ENCODE data around the gene ADGRL2. TPM values are rescaled to one million over a fixed set of nuclear protein-coding genes. Genes with fewer than 3 reads are reported as not detected.
"Not testable (repeated sequence)": the region's sequence is repeated elsewhere in the genome, so short reads cannot be mapped to it uniquely, and the experiment has no call there.

The ADGRL2 gene
- total RNA-seq, 3 donors from 2014 or later: 4.5 to 31.7 (median 9.2) TPM

- no peaks in the 10 kb centered on the region for H3K36me3 ChIP-seq (ENCODE audit: low read depth)
- no peak overlapping the region for H3K4me3 ChIP-seq
- intact Hi-C loops (cut with DNase I, micrococcal nuclease): no loop called here
- H3K4me1 ChIP-seq (ENCODE audit: low read depth): no peaks in the 10 kb centered on the region
- DNase-seq (no peak), ATAC-seq (no peak)
- H3K9me3 ChIP-seq: no peaks in the 10 kb centered on the region
- TF ChIP-seq, protein P1, sequence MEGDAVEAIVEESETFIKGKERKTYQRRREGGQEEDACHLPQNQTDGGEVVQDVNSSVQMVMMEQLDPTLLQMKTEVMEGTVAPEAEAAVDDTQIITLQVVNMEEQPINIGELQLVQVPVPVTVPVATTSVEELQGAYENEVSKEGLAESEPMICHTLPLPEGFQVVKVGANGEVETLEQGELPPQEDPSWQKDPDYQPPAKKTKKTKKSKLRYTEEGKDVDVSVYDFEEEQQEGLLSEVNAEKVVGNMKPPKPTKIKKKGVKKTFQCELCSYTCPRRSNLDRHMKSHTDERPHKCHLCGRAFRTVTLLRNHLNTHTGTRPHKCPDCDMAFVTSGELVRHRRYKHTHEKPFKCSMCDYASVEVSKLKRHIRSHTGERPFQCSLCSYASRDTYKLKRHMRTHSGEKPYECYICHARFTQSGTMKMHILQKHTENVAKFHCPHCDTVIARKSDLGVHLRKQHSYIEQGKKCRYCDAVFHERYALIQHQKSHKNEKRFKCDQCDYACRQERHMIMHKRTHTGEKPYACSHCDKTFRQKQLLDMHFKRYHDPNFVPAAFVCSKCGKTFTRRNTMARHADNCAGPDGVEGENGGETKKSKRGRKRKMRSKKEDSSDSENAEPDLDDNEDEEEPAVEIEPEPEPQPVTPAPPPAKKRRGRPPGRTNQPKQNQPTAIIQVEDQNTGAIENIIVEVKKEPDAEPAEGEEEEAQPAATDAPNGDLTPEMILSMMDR (IDR thresholded peaks at IDR 0.05): no peak
Measured at GRCh38 chr1:81877940-81878339, 77.2 kb downstream of the ADGRL2 start.

- Histone ChIP-seq H3K36me3 (ENCODE audit: low read depth) (no peaks in the 10 kb centered on the region), H3K4me3 (no peak overlapping the region), H3K4me1 (ENCODE audit: low read depth) (no peaks in the 10 kb centered on the region), H3K9me3 (no peaks in the 10 kb centered on the region)
- DNase-seq: no peak
- intact Hi-C loops (cut with DNase I, micrococcal nuclease): no loop called here
- no peak for ATAC-seq
- TF ChIP-seq, protein P1 (IDR thresholded peaks at IDR 0.05): no peak
Measured at GRCh38 chr1:81878538-81878937, 77.8 kb downstream of the ADGRL2 start.

DNA sequence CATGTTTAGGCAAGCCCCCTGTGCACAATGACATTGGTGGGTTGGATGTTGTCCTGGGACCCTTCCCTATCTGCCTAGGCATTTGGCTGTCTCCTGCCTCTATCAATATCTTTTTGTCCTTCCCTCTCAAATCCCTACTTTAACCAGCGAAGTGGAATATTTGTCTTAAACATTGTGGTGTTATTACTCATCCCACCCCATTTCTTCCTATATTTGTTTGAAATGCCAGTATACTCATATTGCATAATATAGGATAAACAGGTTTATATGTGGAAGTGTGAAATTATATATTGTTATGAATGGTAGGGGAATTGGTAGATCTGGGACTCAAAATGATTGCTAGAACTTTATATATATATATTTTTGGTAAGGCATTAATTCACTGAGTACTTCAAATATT, 80.0 kb downstream of the ADGRL2 start:
- intact Hi-C loops (cut with DNase I, micrococcal nuclease): no loop called here
- TF ChIP-seq, protein P1 (IDR thresholded peaks at IDR 0.05): no peak
- DNase-seq (no peak), ATAC-seq (no peak)
- Histone ChIP-seq H3K36me3 (ENCODE audit: low read depth) (no peaks in the 10 kb centered on the region), H3K4me3 (no peak overlapping the region), H3K4me1 (ENCODE audit: low read depth) (no peaks in the 10 kb centered on the region), H3K9me3 (no peaks in the 10 kb centered on the region)

GRCh38 chr1:81885291-81885690, 84.6 kb downstream of the ADGRL2 start:
- TF ChIP-seq, protein P1 (IDR thresholded peaks at IDR 0.05): no peak
- Histone ChIP-seq H3K4me3 (no peak overlapping the region), H3K4me1 (ENCODE audit: low read depth) (no peaks in the 10 kb centered on the region), H3K36me3 (ENCODE audit: low read depth) (no peaks in the 10 kb centered on the region), H3K9me3 (no peaks in the 10 kb centered on the region)
- no peak for DNase-seq
- no peak for ATAC-seq
- intact Hi-C loops (cut with DNase I, micrococcal nuclease): no loop called here

GRCh38 chr1:81886292-81886691, 85.6 kb downstream of the ADGRL2 start:
- H3K4me1 ChIP-seq (ENCODE audit: low read depth); H3K9me3 ChIP-seq; H3K4me3 ChIP-seq; H3K36me3 ChIP-seq (ENCODE audit: low read depth); intact Hi-C loops (cut with DNase I, micrococcal nuclease): not testable (repeated sequence)
- ATAC-seq (peak; percentile 88), DNase-seq (peak in 2 of 3 donors; percentile 34 to 44)

DNA sequence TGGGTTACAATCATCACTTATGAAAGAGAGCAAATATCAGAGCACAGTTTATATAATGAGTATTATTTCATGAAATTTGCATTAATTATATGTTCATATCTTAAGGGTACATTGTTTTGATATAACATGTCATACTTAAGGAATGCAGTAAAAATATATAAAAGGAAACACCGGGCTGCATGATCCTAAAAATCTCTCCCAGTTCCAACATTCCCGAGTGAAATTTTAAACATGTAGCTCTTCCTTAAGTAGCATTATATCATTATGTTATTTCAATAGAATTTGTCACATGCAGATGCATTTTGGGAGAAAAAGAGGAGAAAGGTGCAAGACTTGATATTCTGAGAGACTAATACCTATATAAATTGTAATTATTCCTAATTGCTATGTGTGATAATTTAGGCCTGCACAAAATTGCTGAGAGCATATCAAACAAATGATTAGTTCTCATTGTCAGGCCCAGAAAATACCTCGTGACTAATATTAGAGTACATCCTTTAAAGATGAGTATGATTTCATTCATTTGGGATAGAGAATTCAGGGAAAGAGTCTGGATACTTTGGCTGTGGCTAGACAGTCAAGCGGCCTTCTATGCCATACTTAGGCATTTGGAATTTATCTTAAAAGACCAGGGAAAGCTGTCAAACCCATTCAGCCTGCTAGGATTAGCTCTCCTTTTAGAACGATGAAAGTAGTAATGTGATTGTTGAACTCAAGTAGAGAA, 86.8 kb downstream of the ADGRL2 start:
- DNase-seq (no peak), ATAC-seq (no peak)
- no peak overlapping the region for H3K4me3 ChIP-seq
- H3K9me3 ChIP-seq: no peaks in the 10 kb centered on the region
- TF ChIP-seq, protein P1 (IDR thresholded peaks at IDR 0.05): no peak
- H3K4me1 ChIP-seq (ENCODE audit: low read depth): no peaks in the 10 kb centered on the region
- H3K36me3 ChIP-seq (ENCODE audit: low read depth): no peaks in the 10 kb centered on the region
- intact Hi-C loops (cut with DNase I, micrococcal nuclease): no loop called here
